ENCODE measurements around the gene LRFN2. TPM values are rescaled to one million over a fixed set of nuclear protein-coding genes. Genes with fewer than 3 reads are reported as not detected.

LRFN2 gene
- total RNA-seq, 1 experiment from 2014 or later, result 26.6 TPM

GRCh38 chr6:40490508-40490907 lies 96.7 kb downstream of the LRFN2 start:
- Histone ChIP-seq H3K9me3 (ENCODE audit: low read depth, low read length, poor library complexity, severe bottlenecking) (no peaks in the 10 kb centered on the region), H3K4me1 (ENCODE audit: insufficient read depth, low read length, poor library complexity, severe bottlenecking) (peaks cover 19% of the 10 kb centered on the region), H3K27ac (ENCODE audit: low read depth, low read length, poor library complexity, severe bottlenecking) (no peak overlapping the region), H3K4me3 (ENCODE audit: low read depth, low read length, poor library complexity, severe bottlenecking) (no peak overlapping the region), H3K36me3 (ENCODE audit: insufficient read depth, low read length, poor library complexity, severe bottlenecking) (no peaks in the 10 kb centered on the region), H3K27me3 (replicated peaks; ENCODE audit: insufficient read depth, low read depth, low read length, poor library complexity) (no peaks in the 10 kb centered on the region)
- intact Hi-C loops (cut with micrococcal nuclease; ENCODE audit: unreplicated experiment), result no loop called here
- ChIA-PET POLR2A (ENCODE audit: low non-redundant PET) (no interaction called here), CTCF (no interaction called here)
- no peak for DNase-seq (ENCODE audit: low spot score)
- TF ChIP-seq EZH2 (IDR thresholded peaks at IDR 0.05; ENCODE audit: borderline replicate concordance, low read depth, low read length, poor library complexity, severe bottlenecking), result no peak
- TF ChIP-seq, protein P1, sequence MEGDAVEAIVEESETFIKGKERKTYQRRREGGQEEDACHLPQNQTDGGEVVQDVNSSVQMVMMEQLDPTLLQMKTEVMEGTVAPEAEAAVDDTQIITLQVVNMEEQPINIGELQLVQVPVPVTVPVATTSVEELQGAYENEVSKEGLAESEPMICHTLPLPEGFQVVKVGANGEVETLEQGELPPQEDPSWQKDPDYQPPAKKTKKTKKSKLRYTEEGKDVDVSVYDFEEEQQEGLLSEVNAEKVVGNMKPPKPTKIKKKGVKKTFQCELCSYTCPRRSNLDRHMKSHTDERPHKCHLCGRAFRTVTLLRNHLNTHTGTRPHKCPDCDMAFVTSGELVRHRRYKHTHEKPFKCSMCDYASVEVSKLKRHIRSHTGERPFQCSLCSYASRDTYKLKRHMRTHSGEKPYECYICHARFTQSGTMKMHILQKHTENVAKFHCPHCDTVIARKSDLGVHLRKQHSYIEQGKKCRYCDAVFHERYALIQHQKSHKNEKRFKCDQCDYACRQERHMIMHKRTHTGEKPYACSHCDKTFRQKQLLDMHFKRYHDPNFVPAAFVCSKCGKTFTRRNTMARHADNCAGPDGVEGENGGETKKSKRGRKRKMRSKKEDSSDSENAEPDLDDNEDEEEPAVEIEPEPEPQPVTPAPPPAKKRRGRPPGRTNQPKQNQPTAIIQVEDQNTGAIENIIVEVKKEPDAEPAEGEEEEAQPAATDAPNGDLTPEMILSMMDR (conservative IDR thresholded peaks at IDR 0.05; ENCODE audit: low read depth, low read length), result no peak
- BruUV-seq (replicated peaks), result no TSS peak

DNA sequence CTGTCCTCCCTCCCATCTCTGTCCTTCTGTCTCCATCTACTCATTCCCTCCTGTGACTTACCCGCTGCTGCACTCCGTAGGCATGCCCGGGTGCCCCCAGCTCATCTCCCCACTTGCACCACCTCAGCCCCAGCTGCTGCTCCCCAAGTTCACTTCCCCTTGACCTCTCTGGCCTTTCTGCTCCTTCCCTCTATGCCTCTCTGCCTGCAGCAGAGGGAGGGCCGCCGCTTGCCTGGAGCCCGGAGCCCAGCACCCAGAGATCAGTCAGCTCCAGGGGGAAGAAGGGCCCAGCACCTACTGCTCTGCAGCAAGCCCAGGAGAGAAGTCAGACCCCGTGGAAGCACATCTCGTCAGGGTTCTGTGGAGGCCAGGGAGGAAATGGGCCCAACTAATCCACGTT lies 97.4 kb downstream of the LRFN2 start:
- BruUV-seq (replicated peaks), result no TSS peak
- Histone ChIP-seq H3K36me3 (ENCODE audit: insufficient read depth, low read length, poor library complexity, severe bottlenecking) (no peaks in the 10 kb centered on the region), H3K9me3 (ENCODE audit: low read depth, low read length, poor library complexity, severe bottlenecking) (no peaks in the 10 kb centered on the region), H3K4me3 (ENCODE audit: low read depth, low read length, poor library complexity, severe bottlenecking) (no peak overlapping the region), H3K27me3 (replicated peaks; ENCODE audit: insufficient read depth, low read depth, low read length, poor library complexity) (no peaks in the 10 kb centered on the region), H3K27ac (ENCODE audit: low read depth, low read length, poor library complexity, severe bottlenecking) (no peak overlapping the region), H3K4me1 (ENCODE audit: insufficient read depth, low read length, poor library complexity, severe bottlenecking) (peaks cover 26% of the 10 kb centered on the region)
- no peak for TF ChIP-seq EZH2 (IDR thresholded peaks at IDR 0.05; ENCODE audit: borderline replicate concordance, low read depth, low read length, poor library complexity, severe bottlenecking)
- TF ChIP-seq, protein P1 (conservative IDR thresholded peaks at IDR 0.05; ENCODE audit: low read depth, low read length), result no peak
- ChIA-PET CTCF (no interaction called here), POLR2A (ENCODE audit: low non-redundant PET) (no interaction called here)
- no peak for DNase-seq (ENCODE audit: low spot score)
- intact Hi-C loops (cut with micrococcal nuclease; ENCODE audit: unreplicated experiment), result no loop called here

- no peak overlapping the region for H3K4me3 ChIP-seq (ENCODE audit: low read depth, low read length, poor library complexity, severe bottlenecking)
- no peaks in the 10 kb centered on the region for H3K36me3 ChIP-seq (ENCODE audit: insufficient read depth, low read length, poor library complexity, severe bottlenecking)
- TF ChIP-seq EZH2 (IDR thresholded peaks at IDR 0.05; ENCODE audit: borderline replicate concordance, low read depth, low read length, poor library complexity, severe bottlenecking), result no peak
- TF ChIP-seq, protein P1 (conservative IDR thresholded peaks at IDR 0.05; ENCODE audit: low read depth, low read length), result no peak
- peaks cover 40% of the 10 kb centered on the region for H3K4me1 ChIP-seq (ENCODE audit: insufficient read depth, low read length, poor library complexity, severe bottlenecking)
- ChIA-PET CTCF (no interaction called here), POLR2A (ENCODE audit: low non-redundant PET) (no interaction called here)
- no peaks in the 10 kb centered on the region for H3K27me3 ChIP-seq (replicated peaks; ENCODE audit: insufficient read depth, low read depth, low read length, poor library complexity)
- no TSS peak for BruUV-seq (replicated peaks)
- H3K9me3 ChIP-seq (ENCODE audit: low read depth, low read length, poor library complexity, severe bottlenecking), result no peaks in the 10 kb centered on the region
- intact Hi-C loops (cut with micrococcal nuclease; ENCODE audit: unreplicated experiment), result no loop called here
- no peak overlapping the region for H3K27ac ChIP-seq (ENCODE audit: low read depth, low read length, poor library complexity, severe bottlenecking)
- DNase-seq (ENCODE audit: low spot score), result no peak
These were observed 100.6 kb downstream of the LRFN2 start for GRCh38 chr6:40486576-40486975.
